ENCODE results near the gene RASSF3.

DNA sequence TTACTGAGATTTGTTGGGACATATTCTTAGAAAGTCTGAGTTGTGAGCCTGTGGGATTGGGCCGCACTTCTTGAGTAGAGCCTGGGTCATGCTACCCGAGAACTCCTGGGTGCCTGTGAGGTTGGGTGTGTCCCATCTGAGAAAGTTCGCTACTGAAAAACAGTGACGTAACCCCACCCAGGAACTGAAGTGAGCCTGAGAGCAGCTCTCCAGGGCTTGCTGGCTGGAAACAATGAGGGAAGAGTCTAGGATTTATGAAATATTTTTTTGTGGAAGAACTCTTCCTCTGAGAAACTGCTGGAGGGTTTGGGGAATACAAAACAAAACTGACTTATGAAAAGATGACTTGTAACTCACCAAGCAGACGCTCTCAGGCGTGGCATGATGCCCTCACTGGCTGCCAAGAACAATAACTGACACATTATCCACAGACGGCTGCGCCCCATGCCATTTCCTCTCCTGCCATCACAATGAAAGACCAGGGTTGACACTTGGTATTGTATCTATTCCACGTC is 69.2 kb downstream of the RASSF3 start:
- TF ChIP-seq, protein P1, sequence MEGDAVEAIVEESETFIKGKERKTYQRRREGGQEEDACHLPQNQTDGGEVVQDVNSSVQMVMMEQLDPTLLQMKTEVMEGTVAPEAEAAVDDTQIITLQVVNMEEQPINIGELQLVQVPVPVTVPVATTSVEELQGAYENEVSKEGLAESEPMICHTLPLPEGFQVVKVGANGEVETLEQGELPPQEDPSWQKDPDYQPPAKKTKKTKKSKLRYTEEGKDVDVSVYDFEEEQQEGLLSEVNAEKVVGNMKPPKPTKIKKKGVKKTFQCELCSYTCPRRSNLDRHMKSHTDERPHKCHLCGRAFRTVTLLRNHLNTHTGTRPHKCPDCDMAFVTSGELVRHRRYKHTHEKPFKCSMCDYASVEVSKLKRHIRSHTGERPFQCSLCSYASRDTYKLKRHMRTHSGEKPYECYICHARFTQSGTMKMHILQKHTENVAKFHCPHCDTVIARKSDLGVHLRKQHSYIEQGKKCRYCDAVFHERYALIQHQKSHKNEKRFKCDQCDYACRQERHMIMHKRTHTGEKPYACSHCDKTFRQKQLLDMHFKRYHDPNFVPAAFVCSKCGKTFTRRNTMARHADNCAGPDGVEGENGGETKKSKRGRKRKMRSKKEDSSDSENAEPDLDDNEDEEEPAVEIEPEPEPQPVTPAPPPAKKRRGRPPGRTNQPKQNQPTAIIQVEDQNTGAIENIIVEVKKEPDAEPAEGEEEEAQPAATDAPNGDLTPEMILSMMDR (IDR thresholded peaks at IDR 0.05; ENCODE audit: insufficient read depth, low read length) = no peak
- TF ChIP-seq POLR2AphosphoS5 (IDR thresholded peaks at IDR 0.05; ENCODE audit: low read depth) (no peak), GABPA (IDR thresholded peaks at IDR 0.05; ENCODE audit: low read depth) (no peak)
- TF ChIP-seq, protein P2, sequence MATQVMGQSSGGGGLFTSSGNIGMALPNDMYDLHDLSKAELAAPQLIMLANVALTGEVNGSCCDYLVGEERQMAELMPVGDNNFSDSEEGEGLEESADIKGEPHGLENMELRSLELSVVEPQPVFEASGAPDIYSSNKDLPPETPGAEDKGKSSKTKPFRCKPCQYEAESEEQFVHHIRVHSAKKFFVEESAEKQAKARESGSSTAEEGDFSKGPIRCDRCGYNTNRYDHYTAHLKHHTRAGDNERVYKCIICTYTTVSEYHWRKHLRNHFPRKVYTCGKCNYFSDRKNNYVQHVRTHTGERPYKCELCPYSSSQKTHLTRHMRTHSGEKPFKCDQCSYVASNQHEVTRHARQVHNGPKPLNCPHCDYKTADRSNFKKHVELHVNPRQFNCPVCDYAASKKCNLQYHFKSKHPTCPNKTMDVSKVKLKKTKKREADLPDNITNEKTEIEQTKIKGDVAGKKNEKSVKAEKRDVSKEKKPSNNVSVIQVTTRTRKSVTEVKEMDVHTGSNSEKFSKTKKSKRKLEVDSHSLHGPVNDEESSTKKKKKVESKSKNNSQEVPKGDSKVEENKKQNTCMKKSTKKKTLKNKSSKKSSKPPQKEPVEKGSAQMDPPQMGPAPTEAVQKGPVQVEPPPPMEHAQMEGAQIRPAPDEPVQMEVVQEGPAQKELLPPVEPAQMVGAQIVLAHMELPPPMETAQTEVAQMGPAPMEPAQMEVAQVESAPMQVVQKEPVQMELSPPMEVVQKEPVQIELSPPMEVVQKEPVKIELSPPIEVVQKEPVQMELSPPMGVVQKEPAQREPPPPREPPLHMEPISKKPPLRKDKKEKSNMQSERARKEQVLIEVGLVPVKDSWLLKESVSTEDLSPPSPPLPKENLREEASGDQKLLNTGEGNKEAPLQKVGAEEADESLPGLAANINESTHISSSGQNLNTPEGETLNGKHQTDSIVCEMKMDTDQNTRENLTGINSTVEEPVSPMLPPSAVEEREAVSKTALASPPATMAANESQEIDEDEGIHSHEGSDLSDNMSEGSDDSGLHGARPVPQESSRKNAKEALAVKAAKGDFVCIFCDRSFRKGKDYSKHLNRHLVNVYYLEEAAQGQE (IDR thresholded peaks at IDR 0.05; ENCODE audit: insufficient replicate concordance, low read depth) = no peak

Measured in HL-60 (cell line).